Activated CD4-positive, alpha-beta T cell treated with anti-CD3 and anti-CD28 coated beads, Interleukin-2, amount 10 ng/mL, durations not matched to agents 7 days and 5 days (primary cell): ENCODE results near the gene CDK5R2. TPM values are rescaled to one million over a fixed set of nuclear protein-coding genes. Genes with fewer than 3 reads are reported as not detected.

ENCODE experiments used
- CTCF ChIA-PET: fragments of 350-600 bp; sonication (Branson Sonifier 250); formaldehyde crosslinking; loops from one replicate; lab custom pipeline; 2021; ENCODE audit warnings: antibody characterized with exemption; lab: Charles Lee
- POLR2A ChIA-PET: fragments of 350-600 bp; sonication (Branson Sonifier 250); formaldehyde crosslinking; loops from one replicate; lab custom pipeline; 2021; ENCODE audit warnings: antibody characterized with exemption; lab: Charles Lee
- DNase-seq: peaks from one replicate; pipeline ENCODE4 v3.0.0-alpha.2; 2020
- H3K27ac Mint-ChIP-seq: one replicate; pipeline ENCODE4 v1.8.0; 2021; ENCODE audit warnings: mild to moderate bottlenecking, moderate library complexity, mixed read lengths
- H3K27me3 Mint-ChIP-seq: one replicate; pipeline ENCODE4 v1.8.0; 2021; ENCODE audit warnings: mixed read lengths
- H3K36me3 Mint-ChIP-seq: one replicate; pipeline ENCODE4 v1.8.0; 2021; ENCODE audit warnings: low read depth, mixed read lengths
- H3K4me1 Mint-ChIP-seq: one replicate; pipeline ENCODE4 v1.8.0; 2021; ENCODE audit warnings: mixed read lengths
- H3K4me3 Mint-ChIP-seq: one replicate; pipeline ENCODE4 v1.8.0; 2021; ENCODE audit warnings: mild to moderate bottlenecking, moderate library complexity, mixed read lengths
- H3K9me3 Mint-ChIP-seq: one replicate; pipeline ENCODE4 v1.8.0; 2021; ENCODE audit warnings: mixed read lengths
- total RNA-seq, 2 experiments: library from RNA; stranded (reverse); gene quantifications; one replicate each; pipeline ENCODE4 v1.2.3, GENCODE V29; 2021

The CDK5R2 gene
- total RNA-seq, 2 experiments from 2014 or later, result not detected

DNA sequence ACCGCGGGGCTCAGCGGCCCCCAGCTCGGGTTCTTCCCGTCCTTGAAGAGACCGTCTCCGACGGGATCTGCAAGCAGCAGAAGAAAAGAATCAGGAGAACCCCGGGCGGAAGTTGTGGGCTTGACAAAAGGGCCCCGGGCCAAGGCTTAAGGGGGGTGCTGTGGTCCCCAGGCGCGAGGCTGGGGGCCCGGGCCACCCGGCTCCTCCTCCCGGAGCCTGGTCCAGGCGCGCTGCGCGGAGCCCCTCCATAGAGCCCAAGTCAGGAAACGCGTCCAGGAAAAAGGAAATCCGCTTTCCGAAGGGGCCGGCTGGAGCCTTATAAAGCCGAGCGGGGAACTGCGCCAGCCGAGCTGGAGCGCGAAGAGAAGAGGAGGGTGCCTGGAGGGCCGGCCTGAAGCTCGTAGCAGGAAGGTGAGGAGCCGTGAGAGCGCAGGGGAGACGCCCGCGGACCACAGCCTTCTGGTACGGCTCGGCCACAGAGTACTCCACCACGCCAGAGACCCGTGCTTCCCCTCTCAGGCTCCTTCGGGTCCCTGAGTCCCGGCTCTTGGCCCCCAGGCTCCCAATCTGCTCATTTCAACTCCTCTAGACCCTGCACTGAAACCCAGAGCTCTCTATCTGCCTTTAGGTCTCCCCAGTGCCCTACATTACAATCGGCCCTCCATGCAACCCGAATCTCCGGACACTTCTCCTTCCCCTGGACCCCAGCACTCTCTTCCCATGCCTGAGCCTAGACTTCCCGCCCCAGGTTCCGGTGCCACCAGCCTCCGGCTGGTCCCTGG lies 25.0 kb downstream of the CDK5R2 start:
- DNase-seq, result no peak
- no peak overlapping the region for H3K27ac Mint-ChIP-seq
- peaks cover 1% of the 10 kb centered on the region for H3K36me3 Mint-ChIP-seq
- POLR2A ChIA-PET, result no interaction called here
- H3K27me3 Mint-ChIP-seq, result peaks cover 83% of the 10 kb centered on the region
- H3K9me3 Mint-ChIP-seq, result no peaks in the 10 kb centered on the region
- H3K4me1 Mint-ChIP-seq, result peaks cover 18% of the 10 kb centered on the region
- CTCF ChIA-PET, result interaction anchor here (2.2 kb wide), 1 partner anchor 74 kb away, joined by 9 read pairs; no protein-coding TSS in a partner anchor
- peak overlapping the region; percentile 17 for H3K4me3 Mint-ChIP-seq

DNA sequence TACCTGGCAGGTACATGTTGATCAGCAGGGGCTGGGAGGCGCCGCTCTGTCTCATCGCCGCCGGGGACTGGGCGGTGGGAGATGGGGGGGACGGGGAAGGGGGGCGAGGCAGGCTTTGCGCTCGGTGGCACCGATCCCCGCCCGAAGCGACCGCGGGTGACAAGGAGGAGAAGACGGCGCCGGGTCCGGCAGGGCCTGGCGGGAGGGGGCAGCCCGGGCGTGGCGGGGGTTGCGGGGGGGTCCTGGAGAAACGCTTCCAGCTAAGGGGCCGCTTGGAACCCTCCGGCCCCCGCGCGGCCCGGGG lies 25.5 kb downstream of the CDK5R2 start, which contains the start of gene FEV:
FEV (minus strand) TSS at position 164 of the 304 bp plus-strand sequence; CDS start at position 55, 109 bp downstream.
- H3K4me3 Mint-ChIP-seq, result peak within 1 kb of the TSS; percentile 17
- ChIA-PET CTCF (no interaction called here), POLR2A (no interaction called here)
- H3K27ac Mint-ChIP-seq, result no peak within 1 kb of the TSS
- DNase-seq, result no peak
- H3K9me3 Mint-ChIP-seq, result no peaks in the 10 kb centered on the region
- H3K27me3 Mint-ChIP-seq, result peaks cover 83% of the 10 kb centered on the region
- peaks cover 14% of the 10 kb centered on the region for H3K4me1 Mint-ChIP-seq
- H3K36me3 Mint-ChIP-seq, result peaks cover 1% of the 10 kb centered on the region

GRCh38 chr2:218985325-218986091 lies 26.0 kb downstream of the CDK5R2 start:
- Mint-ChIP-seq H3K27me3 (peaks cover 84% of the 10 kb centered on the region), H3K27ac (no peak overlapping the region), H3K9me3 (no peaks in the 10 kb centered on the region), H3K36me3 (peaks cover 1% of the 10 kb centered on the region), H3K4me1 (peaks cover 10% of the 10 kb centered on the region), H3K4me3 (no peak overlapping the region)
- DNase-seq, result no peak
- ChIA-PET POLR2A (no interaction called here), CTCF (no interaction called here)

DNA sequence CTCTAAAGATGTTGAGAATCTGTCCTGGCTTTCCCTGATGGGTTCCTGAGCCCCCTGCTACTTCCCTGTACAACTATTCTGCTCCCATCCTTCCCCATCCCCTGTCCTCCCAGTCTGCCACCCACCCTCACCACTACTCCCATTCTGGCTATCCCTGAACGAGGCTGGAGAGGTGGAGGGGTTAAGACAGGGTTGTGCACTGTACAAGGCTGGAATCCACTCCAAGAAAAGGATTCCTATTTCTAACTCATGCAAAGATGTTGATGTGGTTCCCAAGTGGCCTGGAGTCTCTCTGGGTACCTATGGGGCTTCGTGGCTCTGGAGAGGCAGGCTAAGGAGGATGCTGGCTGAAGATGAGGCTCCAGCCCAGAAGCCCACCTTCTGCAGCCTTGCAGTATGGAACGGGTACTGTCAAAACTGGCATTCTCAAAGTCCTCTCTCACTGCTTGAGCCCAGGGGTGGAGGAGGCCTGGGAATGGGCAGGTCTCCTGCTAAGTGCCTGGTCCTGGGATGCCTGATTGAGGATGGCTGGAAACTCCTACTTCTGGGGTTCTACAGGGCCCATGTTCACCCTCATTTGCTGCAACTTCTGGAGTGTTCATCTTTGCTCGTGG lies 26.8 kb downstream of the CDK5R2 start:
- CTCF ChIA-PET, result no interaction called here
- H3K4me3 Mint-ChIP-seq, result no peak overlapping the region
- H3K27ac Mint-ChIP-seq, result no peak overlapping the region
- no peak for DNase-seq
- POLR2A ChIA-PET, result no interaction called here
- H3K36me3 Mint-ChIP-seq, result peaks cover 1% of the 10 kb centered on the region
- peaks cover 6% of the 10 kb centered on the region for H3K4me1 Mint-ChIP-seq
- peaks cover 86% of the 10 kb centered on the region for H3K27me3 Mint-ChIP-seq
- no peaks in the 10 kb centered on the region for H3K9me3 Mint-ChIP-seq

GRCh38 chr2:218988164-218988563 lies 28.7 kb downstream of the CDK5R2 start:
- POLR2A ChIA-PET, result no interaction called here
- Mint-ChIP-seq H3K36me3 (peaks cover under 1% of the 10 kb centered on the region), H3K27me3 (peaks cover 87% of the 10 kb centered on the region), H3K27ac (no peak overlapping the region), H3K9me3 (no peaks in the 10 kb centered on the region), H3K4me3 (no peak overlapping the region), H3K4me1 (peaks cover 3% of the 10 kb centered on the region)
- DNase-seq, result no peak
- CTCF ChIA-PET, result interaction anchor here (0.5 kb wide), 2 partner anchors 19 to 92 kb away, joined by 3 read pairs; no protein-coding TSS in a partner anchor

DNA sequence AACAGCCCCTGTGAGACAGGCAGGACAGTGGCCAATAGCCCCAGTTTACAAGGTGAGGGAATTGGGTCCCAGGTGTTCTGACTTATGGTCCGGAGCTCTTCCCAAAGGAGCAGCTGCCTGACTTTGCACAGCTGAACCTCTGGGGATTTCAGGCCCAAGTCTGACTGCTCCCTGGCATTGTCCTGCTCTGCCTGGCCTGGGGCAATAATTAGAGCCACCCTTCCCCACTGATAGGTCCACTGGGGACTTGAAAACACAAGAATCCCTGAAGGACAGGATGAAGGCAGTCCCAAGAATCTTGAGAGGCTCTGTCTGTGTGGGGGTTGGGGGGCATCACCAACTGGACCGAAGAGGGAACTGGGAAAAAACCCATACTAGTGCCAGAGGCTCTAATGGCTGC lies 29.2 kb downstream of the CDK5R2 start:
- no peak for DNase-seq
- CTCF ChIA-PET, result interaction anchor here (0.5 kb wide), 2 partner anchors 11 to 91 kb away, joined by 3 read pairs; no protein-coding TSS in a partner anchor
- POLR2A ChIA-PET, result no interaction called here
- Mint-ChIP-seq H3K9me3 (no peaks in the 10 kb centered on the region), H3K36me3 (no peaks in the 10 kb centered on the region), H3K27ac (no peak overlapping the region), H3K4me1 (peaks cover 3% of the 10 kb centered on the region), H3K27me3 (peaks cover 83% of the 10 kb centered on the region), H3K4me3 (no peak overlapping the region)

DNA sequence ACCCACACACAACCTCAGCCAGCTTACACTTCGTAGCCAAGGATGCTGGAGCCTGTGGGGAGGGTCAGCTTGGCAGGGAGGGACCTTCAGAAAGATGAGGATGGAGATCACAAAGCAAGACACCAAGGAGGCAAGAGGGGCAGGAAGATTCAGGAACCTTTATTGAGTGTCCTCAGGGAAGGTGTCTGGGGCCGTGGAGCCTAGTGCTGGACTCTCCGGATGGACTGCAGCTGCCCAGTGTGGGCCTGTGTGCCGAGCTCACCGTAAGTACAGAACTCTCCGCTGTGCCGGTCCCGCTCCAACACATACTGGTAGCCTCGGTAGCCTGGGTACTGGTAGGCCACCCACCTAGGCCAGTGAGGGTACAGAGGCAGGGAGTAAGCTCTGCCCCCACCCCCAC lies 30.6 kb downstream of the CDK5R2 start:
- H3K4me3 Mint-ChIP-seq, result no peak overlapping the region
- peaks cover 2% of the 10 kb centered on the region for H3K4me1 Mint-ChIP-seq
- no peaks in the 10 kb centered on the region for H3K9me3 Mint-ChIP-seq
- DNase-seq, result no peak
- ChIA-PET CTCF (interaction anchor here (0.6 to 3.3 kb wide), 3 partner anchors 9 to 310 kb away, joined by 3 to 18 read pairs (median 3); no protein-coding TSS in a partner anchor), POLR2A (no interaction called here)
- no peaks in the 10 kb centered on the region for H3K36me3 Mint-ChIP-seq
- no peak overlapping the region for H3K27ac Mint-ChIP-seq
- H3K27me3 Mint-ChIP-seq, result peaks cover 86% of the 10 kb centered on the region

DNA sequence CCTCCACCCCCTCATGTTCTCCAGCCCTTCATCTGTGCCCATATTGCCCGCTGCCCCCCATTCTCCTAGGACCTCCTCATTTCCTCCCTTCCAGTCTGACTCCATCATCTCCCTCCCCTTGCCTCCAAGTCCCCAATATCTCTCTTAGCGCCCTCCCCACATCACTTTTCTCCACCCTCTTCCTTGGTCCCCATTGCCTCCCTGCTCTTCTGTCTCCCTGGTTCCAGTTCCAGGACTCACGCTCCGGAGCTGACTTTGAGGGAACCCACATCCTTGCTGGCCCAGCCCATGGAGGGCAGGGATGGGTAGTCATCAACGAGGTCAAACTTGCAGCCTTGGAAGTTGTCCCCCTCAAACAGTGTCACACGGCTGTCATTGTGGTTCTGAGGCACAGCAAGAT lies 31.1 kb downstream of the CDK5R2 start:
- CTCF ChIA-PET, result interaction anchor here (0.6 to 3.3 kb wide), 3 partner anchors 9 to 310 kb away, joined by 3 to 18 read pairs (median 3); no protein-coding TSS in a partner anchor
- Mint-ChIP-seq H3K4me1 (peaks cover 2% of the 10 kb centered on the region), H3K9me3 (no peaks in the 10 kb centered on the region)

GRCh38 chr2:218991674-218992168 lies 32.3 kb downstream of the CDK5R2 start:
- ChIA-PET CTCF (interaction anchor here (3.3 kb wide), 1 partner anchor 11 kb away, joined by 18 read pairs; no protein-coding TSS in a partner anchor), POLR2A (no interaction called here)
- no peak overlapping the region for H3K27ac Mint-ChIP-seq
- peaks cover 2% of the 10 kb centered on the region for H3K4me1 Mint-ChIP-seq
- H3K9me3 Mint-ChIP-seq, result no peaks in the 10 kb centered on the region
- DNase-seq, result no peak
- H3K27me3 Mint-ChIP-seq, result peaks cover 87% of the 10 kb centered on the region
- H3K4me3 Mint-ChIP-seq, result no peak overlapping the region
- no peaks in the 10 kb centered on the region for H3K36me3 Mint-ChIP-seq

More for the DNA sequence above, 31.1 kb downstream of the CDK5R2 start:
- DNase-seq, result no peak
- Mint-ChIP-seq H3K27me3 (peaks cover 89% of the 10 kb centered on the region), H3K36me3 (no peaks in the 10 kb centered on the region), H3K27ac (no peak overlapping the region), H3K4me3 (no peak overlapping the region)
- POLR2A ChIA-PET, result no interaction called here

DNA sequence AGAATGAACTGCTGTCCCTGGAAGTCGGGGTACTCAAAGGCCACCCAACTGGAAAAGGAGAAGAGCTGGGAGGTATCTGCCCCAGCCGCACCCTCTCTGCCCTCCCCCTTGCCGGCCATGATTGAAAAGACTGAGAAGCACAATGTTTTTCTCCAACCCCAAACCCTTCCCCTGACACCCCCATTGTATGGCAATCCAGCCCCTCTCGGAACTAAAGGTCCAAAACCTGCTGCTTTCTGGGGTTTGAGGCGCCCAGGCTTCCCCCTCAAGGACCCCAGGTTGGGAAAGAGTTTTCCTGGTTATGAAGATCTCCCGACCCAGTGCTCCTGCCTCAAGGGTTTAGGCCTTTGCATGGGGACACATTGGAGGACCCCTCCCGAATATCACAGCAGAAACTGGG lies 32.7 kb downstream of the CDK5R2 start:
- ChIA-PET POLR2A (no interaction called here), CTCF (interaction anchor here (3.3 kb wide), 1 partner anchor 11 kb away, joined by 18 read pairs; no protein-coding TSS in a partner anchor)
- H3K36me3 Mint-ChIP-seq, result no peaks in the 10 kb centered on the region
- H3K4me3 Mint-ChIP-seq, result no peak overlapping the region
- H3K4me1 Mint-ChIP-seq, result peaks cover 2% of the 10 kb centered on the region
- H3K27ac Mint-ChIP-seq, result no peak overlapping the region
- no peaks in the 10 kb centered on the region for H3K9me3 Mint-ChIP-seq
- H3K27me3 Mint-ChIP-seq, result peaks cover 86% of the 10 kb centered on the region
- no peak for DNase-seq

- Mint-ChIP-seq H3K4me3 (no peak overlapping the region), H3K9me3 (no peaks in the 10 kb centered on the region), H3K27ac (no peak overlapping the region), H3K36me3 (no peaks in the 10 kb centered on the region), H3K27me3 (peaks cover 85% of the 10 kb centered on the region), H3K4me1 (peaks cover 2% of the 10 kb centered on the region)
- POLR2A ChIA-PET, result no interaction called here
- CTCF ChIA-PET, result interaction anchor here (1.1 to 3.3 kb wide), 2 partner anchors 12 to 13 kb away, joined by 3 to 18 read pairs; no protein-coding TSS in a partner anchor
- no peak for DNase-seq
These were observed 33.4 kb downstream of the CDK5R2 start for GRCh38 chr2:218992703-218993344.
